ENCODE results near the gene TK1.

TK1 gene

GRCh38 chr17:78132767-78133178 is 54.1 kb downstream of the TK1 start:
- no peak for DNase-seq

- peak; percentile 67 for DNase-seq
Measured at GRCh38 chr17:78132084-78132676, 54.7 kb downstream of the TK1 start.

DNA sequence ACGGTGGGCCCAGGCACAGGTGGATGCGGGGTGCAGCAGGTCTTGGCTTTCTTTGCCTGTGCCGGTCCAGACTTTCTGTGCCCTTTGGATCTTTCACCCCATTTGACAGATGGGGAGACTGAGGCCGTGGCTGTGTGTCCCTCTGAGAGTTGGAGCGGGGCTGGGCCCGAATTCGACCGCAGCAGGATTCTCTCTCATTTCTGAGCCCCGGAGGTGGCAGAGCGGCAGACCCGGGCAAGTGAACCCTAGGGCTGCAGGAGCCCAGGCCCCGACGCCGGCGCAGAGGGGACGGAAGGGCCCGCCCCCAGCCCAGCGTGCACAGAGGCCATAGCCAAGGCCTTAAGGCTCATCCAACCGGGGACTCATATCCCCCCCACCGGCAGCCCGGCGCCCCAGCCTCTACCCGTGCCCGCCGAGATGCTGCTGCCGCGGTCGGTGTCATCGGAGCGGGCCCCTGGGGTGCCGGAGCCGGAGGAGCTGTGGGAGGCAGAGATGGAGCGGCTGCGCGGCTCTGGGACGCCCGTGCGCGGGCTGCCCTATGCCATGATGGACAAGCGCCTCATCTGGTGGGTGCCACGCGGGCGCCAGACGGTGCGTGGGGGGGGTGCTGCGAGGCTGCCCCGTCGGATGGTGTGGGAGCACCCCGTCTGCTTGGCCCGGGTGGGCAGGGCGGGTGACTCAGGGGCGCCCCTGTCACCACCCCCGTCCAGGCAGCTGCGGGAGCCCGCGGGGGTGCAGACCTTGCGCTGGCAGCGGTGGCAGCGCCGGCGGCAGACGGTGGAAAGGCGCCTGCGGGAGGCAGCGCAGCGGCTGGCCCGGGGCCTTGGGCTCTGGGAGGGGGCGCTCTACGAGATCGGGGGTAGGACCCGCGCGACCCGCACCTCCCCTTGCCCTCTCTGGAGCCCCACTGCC is 55.4 kb downstream of the TK1 start:
- peak; percentile 40 for DNase-seq

GRCh38 chr17:78130437-78131101 is 56.3 kb downstream of the TK1 start, which contains the start of gene TMC8:
TSS of gene TMC8 (plus strand) at chr17:78130771. CDS start at chr17:78131589, 818 bp downstream.
- peak; percentile 81 for DNase-seq

GRCh38 chr17:78130090-78130436 is 56.8 kb downstream of the TK1 start:
- DNase-seq = no peak

GRCh38 chr17:78129351-78130089 is 57.3 kb downstream of the TK1 start:
- DNase-seq = peak; percentile 57

- DNase-seq = peak; percentile 65
Measured at GRCh38 chr17:78128551-78129350, 58.1 kb downstream of the TK1 start, which contains the start of gene TMC6. TSS of gene TMC6 (minus strand) at chr17:78128755. CDS start at chr17:78126832, 1,923 bp downstream.

DNA sequence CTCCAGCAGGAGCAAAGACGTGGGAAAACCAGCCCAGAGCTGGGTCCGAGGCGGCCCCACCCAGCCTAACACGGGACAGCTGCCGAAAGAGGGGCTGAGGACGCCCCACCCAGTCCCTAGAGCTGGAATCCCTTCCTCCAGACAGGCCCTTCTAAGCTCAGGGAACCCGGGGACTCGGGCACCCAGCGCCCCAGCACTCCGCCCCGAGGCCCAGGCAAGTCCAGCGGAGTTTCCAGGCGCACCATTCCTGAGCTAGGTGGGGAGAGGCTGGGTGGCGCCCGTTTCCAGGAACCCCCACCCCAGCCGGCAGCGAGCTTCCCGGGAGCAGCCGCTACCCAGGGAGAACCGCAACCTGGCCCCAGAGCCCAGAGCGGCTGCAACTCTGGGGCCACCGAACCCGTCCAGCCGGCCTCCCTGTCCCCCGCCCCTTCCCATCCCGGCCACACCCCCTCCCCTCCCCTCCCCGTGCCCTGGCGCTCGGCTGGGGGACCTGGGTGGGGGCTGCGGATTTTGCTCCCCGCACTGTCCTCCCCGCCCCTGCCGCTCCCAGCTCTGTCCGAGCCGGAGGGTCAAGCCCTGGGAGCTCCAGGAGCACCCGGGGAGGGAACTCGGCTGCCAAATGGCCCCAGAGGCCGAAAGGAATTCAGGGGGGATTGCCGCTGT is 58.8 kb downstream of the TK1 start:
- DNase-seq = peak; percentile 25

DNA sequence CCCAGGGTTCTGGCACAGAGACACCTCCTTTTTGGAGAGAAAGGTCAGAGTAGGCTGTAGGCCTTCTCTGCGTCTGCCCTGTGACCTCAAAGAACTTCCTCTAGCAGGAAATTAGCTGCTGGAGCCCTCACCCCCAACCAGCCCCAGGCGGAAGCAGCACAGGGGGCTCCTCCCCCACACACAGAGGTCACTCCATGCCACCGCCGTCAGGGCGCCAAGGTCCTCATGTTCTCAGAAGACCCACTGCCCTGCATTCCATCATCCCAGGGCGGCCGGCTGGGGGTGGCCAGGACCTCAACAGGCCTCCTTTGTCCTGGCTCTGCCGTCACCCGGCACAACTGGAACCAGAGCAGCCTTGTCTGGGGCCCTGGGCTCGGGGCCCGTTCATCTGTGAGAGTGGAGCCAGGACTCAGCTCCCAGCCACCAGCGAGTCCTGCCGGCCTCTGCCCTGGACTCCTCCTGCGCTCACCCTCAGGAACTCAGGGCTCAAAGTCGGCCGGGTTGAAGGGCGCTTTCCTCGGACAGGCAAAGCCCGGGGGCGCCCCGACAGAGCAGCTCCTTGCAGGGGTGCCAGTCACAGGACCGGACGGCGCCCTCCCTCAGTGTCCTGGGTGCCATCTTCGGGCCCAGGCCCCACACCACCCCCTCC is 59.5 kb downstream of the TK1 start:
- peak; percentile 70 for DNase-seq

DNA sequence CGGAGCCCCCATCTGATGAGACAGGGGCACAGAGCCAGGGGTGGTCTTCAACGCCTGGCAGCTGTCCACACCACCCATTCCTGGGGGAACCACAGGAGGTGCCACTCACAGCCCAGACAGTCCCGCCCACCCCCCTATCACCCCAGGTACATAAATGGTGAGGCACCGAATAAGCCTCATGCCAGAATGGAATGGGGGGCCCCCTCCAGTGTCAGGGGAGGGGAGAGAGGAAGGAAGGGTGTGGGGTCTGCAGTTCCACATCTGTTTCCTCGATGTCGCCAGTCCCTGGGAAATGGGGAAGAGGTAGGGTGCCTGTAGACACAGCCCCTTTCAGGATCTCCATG is 60.0 kb downstream of the TK1 start:
- DNase-seq = no peak

GRCh38 chr17:78125976-78126894 is 60.6 kb downstream of the TK1 start:
- DNase-seq = no peak

- peak; percentile 32 for DNase-seq
Measured at GRCh38 chr17:78125138-78125913, 61.5 kb downstream of the TK1 start.

DNA sequence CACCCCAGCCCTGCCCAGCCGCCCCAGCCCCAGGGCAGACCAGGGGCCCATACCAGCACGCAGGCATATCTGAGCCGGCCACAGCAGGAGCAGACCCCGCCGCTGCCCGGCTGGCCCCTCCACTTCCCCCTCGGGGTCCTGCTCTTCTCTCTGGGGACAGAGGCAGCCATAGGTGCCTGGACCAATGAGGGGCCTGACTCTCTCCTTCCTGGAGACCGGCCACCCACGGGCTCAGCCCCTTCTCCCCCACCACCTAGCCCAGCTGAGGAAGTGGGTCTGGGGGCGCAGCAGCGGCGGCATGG is 62.1 kb downstream of the TK1 start:
- no peak for DNase-seq
